Neutrophil (primary cell): ENCODE measurements around the gene CMPK1.
A peak's percentile ranks its signal among the peaks of the same experiment; 100 is the strongest.

Experiments used
- H3K27ac ChIP-seq: fragments of 200-600 bp; sonication (generic); 2 replicates; pipeline ENCODE4 v1.5.1; 2016; ENCODE audit warnings: mild to moderate bottlenecking, moderate library complexity
- H3K27me3 ChIP-seq: fragments of 200-600 bp; sonication (generic); 2 replicates; pipeline ENCODE4 v1.6.0; 2016; ENCODE audit warnings: mild to moderate bottlenecking
- H3K36me3 ChIP-seq: fragments of 200-600 bp; sonication (generic); 2 replicates; pipeline ENCODE4 v1.5.1; 2017
- H3K4me1 ChIP-seq, 2 experiments: fragments of 200-600 bp in 1 of 2; sonication (generic) in 1 of 2; 1 replicate in 1 of 2; 2 replicates in 1 of 2; pipeline versions ENCODE4 v1.5.1 to v1.6.1; 2013 to 2016; ENCODE audit warnings: low read depth in 1 of 2, low read length in 1 of 2, mild to moderate bottlenecking in 1 of 2, moderate library complexity in 1 of 2; ENCODE audit not compliant: control insufficient read depth in 1 of 2, insufficient read depth in 1 of 2
- H3K4me3 ChIP-seq, 2 experiments: fragments of 200-600 bp in 1 of 2; sonication (generic) in 1 of 2; 1 replicate in 1 of 2; 2 replicates in 1 of 2; pipeline ENCODE4 v1.5.1; 2013 to 2016; ENCODE audit warnings: low read depth in 1 of 2, low read length in 1 of 2, mild to moderate bottlenecking in 1 of 2, moderate library complexity in 1 of 2
- H3K9me3 ChIP-seq: fragments of 200-600 bp; sonication (generic); 2 replicates; pipeline ENCODE4 v1.5.1; 2016
- CTCF ChIP-seq: fragments of 200-600 bp; sonication (generic); IDR thresholded peaks from 2 replicates; pipeline ENCODE4 v1.5.1; 2016; ENCODE audit warnings: antibody characterized with exemption

Gene CMPK1

GRCh38 chr1:47332779-47333577 lies 612 bp upstream of the CMPK1 start:
- H3K36me3 ChIP-seq, result no peaks in the 10 kb centered on the region
- H3K9me3 ChIP-seq, result no peaks in the 10 kb centered on the region
- peak overlapping the region; percentile 96 for H3K27ac ChIP-seq
- H3K27me3 ChIP-seq, result no peaks in the 10 kb centered on the region
- peak overlapping the region; percentile 90 to 99 for H3K4me3 ChIP-seq
- peaks cover 16 to 18% of the 10 kb centered on the region in 2 experiments for H3K4me1 ChIP-seq
- TF ChIP-seq CTCF, result no peak

- peaks cover 16 to 18% of the 10 kb centered on the region in 2 experiments for H3K4me1 ChIP-seq
- peak overlapping the region; percentile 96 for H3K27ac ChIP-seq
- no peaks in the 10 kb centered on the region for H3K9me3 ChIP-seq
- TF ChIP-seq CTCF, result no peak
- H3K4me3 ChIP-seq, result peak overlapping the region; percentile 90 to 99
- H3K36me3 ChIP-seq, result no peaks in the 10 kb centered on the region
- no peaks in the 10 kb centered on the region for H3K27me3 ChIP-seq
Measured at GRCh38 chr1:47333922-47334764, 553 bp downstream of the CMPK1 start.

- Histone ChIP-seq H3K36me3 (no peaks in the 10 kb centered on the region), H3K4me1 (peaks cover 16 to 18% of the 10 kb centered on the region in 2 experiments), H3K9me3 (no peaks in the 10 kb centered on the region), H3K4me3 (peak overlapping the region; percentile 90 to 99), H3K27ac (peak overlapping the region; percentile 96), H3K27me3 (no peaks in the 10 kb centered on the region)
- TF ChIP-seq CTCF, result no peak
Measured at GRCh38 chr1:47334765-47335435, 1.3 kb downstream of the CMPK1 start.

GRCh38 chr1:47337350-47337749 lies 3.8 kb downstream of the CMPK1 start:
- Histone ChIP-seq H3K36me3 (no peaks in the 10 kb centered on the region), H3K9me3 (no peaks in the 10 kb centered on the region), H3K4me1 (peaks cover 16 to 18% of the 10 kb centered on the region in 2 experiments), H3K4me3 (no peak overlapping the region), H3K27me3 (no peaks in the 10 kb centered on the region), H3K27ac (no peak overlapping the region)
- no peak for TF ChIP-seq CTCF

- Histone ChIP-seq H3K36me3 (no peaks in the 10 kb centered on the region), H3K4me3 (no peak overlapping the region), H3K9me3 (no peaks in the 10 kb centered on the region), H3K27me3 (no peaks in the 10 kb centered on the region), H3K4me1 (peaks cover 9% of the 10 kb centered on the region in 2 experiments), H3K27ac (no peak overlapping the region)
- no peak for TF ChIP-seq CTCF
Measured at GRCh38 chr1:47338249-47339077, 4.9 kb downstream of the CMPK1 start.
